Testis (tissue), 2 donors: ENCODE data around the gene CXCL17.

Experiments used
- POLR2A ChIP-seq: fragments of 450-650 bp; IDR thresholded peaks from one replicate; pipeline ENCODE4 v1.6.1; 2017; ENCODE audit warnings: antibody characterized with exemption, mild to moderate bottlenecking, moderate library complexity
- TF ChIP-seq, protein P1 (sequence below), 3 experiments: fragments of 450-650 bp in 2 of 3; fragments of 200-600 bp in 1 of 3; sonication (generic) in 1 of 3; IDR thresholded peaks; one replicate each; pipeline ENCODE4 v1.5.1; 2016 to 2019; ENCODE audit warnings: antibody characterized with exemption in 3 of 3, mild to moderate bottlenecking in 2 of 3, moderate library complexity in 1 of 3

DNA sequence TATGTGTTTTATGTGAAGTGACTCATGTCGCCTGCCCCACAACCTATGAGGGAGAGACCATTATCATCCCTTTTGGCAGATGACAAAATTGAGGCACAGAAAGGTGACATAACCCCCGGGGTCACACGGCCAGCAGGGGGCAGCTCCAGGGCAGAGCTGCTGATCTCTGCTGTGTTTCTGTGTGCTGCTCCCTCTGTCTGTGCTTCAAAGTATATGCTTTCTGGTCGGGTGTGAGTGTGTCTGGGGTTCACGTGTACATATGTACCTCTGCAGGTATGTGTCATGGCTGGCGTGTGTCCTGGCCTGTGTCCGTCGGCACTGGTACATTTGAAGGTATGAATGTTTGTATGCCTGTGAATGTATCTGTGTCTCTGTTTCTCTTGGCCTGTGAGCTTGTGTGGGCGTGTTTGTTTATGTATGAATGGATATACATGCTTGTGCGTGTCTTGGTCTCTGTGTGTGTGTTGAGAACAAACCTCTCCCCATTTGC, 22.6 kb downstream of the CXCL17 start:
- TF ChIP-seq, protein P1, sequence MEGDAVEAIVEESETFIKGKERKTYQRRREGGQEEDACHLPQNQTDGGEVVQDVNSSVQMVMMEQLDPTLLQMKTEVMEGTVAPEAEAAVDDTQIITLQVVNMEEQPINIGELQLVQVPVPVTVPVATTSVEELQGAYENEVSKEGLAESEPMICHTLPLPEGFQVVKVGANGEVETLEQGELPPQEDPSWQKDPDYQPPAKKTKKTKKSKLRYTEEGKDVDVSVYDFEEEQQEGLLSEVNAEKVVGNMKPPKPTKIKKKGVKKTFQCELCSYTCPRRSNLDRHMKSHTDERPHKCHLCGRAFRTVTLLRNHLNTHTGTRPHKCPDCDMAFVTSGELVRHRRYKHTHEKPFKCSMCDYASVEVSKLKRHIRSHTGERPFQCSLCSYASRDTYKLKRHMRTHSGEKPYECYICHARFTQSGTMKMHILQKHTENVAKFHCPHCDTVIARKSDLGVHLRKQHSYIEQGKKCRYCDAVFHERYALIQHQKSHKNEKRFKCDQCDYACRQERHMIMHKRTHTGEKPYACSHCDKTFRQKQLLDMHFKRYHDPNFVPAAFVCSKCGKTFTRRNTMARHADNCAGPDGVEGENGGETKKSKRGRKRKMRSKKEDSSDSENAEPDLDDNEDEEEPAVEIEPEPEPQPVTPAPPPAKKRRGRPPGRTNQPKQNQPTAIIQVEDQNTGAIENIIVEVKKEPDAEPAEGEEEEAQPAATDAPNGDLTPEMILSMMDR (IDR thresholded peaks at IDR 0.05), result peak in 2 of 3 experiments; percentile 28 to 55
- no peak for TF ChIP-seq POLR2A
